ENCODE results near the gene RNF17.

The RNF17 gene

DNA sequence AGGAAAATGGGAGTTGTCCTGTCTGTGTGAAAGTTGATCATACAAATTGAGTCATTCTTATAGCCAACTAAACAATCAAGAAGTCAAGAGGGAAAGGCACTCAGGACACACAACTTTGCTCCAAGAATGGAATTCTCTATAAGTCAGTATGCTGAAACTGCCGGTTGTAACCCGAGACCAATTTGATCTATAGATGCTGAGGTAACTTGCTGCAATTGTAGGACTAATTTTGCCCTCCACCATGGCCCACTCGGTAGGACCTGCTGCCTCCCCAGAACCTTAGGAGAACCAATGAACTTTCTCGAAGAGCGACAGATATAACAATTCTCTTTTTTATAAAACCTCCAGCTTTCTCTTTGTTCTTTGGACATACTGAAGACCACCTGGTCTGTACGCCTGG lies 157.0 kb downstream of the RNF17 start:
- TF ChIP-seq, protein P1, sequence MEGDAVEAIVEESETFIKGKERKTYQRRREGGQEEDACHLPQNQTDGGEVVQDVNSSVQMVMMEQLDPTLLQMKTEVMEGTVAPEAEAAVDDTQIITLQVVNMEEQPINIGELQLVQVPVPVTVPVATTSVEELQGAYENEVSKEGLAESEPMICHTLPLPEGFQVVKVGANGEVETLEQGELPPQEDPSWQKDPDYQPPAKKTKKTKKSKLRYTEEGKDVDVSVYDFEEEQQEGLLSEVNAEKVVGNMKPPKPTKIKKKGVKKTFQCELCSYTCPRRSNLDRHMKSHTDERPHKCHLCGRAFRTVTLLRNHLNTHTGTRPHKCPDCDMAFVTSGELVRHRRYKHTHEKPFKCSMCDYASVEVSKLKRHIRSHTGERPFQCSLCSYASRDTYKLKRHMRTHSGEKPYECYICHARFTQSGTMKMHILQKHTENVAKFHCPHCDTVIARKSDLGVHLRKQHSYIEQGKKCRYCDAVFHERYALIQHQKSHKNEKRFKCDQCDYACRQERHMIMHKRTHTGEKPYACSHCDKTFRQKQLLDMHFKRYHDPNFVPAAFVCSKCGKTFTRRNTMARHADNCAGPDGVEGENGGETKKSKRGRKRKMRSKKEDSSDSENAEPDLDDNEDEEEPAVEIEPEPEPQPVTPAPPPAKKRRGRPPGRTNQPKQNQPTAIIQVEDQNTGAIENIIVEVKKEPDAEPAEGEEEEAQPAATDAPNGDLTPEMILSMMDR (IDR thresholded peaks at IDR 0.05; ENCODE audit: extremely low read depth, missing control alignments), result no peak
- no peak for DNase-seq (ENCODE audit: low spot score)

DNA sequence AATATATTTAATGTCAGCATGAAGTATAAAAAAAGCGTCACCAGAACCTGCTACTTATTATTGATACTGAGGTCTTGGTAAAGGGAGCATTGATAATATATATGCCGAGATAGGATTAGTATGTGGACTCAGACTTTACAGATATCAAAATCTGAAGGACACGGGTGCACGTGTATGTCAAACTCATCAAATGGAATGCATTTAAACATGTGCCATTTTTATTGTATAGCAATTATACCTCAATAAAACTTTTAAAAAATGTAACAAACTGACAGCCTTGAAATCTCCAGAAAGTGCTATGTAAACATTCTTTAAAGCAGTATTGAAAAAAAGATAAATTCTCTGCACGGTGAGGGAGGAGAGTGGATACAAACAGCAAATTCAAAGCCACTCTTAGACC lies 157.9 kb downstream of the RNF17 start:
- DNase-seq (ENCODE audit: low spot score), result no peak
- TF ChIP-seq, protein P1 (IDR thresholded peaks at IDR 0.05; ENCODE audit: extremely low read depth, missing control alignments), result no peak

DNA sequence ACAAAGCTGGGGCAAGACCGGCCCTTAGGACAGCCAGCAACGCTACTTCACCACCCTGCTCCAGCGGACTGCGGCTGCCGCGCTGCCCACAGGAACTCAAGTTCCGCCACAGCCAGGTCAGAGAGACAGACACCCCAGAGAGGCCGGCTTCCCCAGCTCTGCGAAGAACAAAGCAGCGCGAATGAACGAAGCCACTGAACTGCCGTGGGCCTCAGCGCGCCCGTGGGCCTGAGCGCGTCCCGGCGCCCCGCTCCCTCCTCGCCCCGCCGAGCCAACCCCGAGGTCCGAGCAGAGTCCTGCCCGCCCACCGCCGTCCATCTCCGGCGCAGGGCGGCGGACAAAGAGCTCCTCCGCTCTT lies 158.4 kb downstream of the RNF17 start:
- no peak for DNase-seq (ENCODE audit: low spot score)
- TF ChIP-seq, protein P1 (IDR thresholded peaks at IDR 0.05; ENCODE audit: extremely low read depth, missing control alignments), result no peak

DNA sequence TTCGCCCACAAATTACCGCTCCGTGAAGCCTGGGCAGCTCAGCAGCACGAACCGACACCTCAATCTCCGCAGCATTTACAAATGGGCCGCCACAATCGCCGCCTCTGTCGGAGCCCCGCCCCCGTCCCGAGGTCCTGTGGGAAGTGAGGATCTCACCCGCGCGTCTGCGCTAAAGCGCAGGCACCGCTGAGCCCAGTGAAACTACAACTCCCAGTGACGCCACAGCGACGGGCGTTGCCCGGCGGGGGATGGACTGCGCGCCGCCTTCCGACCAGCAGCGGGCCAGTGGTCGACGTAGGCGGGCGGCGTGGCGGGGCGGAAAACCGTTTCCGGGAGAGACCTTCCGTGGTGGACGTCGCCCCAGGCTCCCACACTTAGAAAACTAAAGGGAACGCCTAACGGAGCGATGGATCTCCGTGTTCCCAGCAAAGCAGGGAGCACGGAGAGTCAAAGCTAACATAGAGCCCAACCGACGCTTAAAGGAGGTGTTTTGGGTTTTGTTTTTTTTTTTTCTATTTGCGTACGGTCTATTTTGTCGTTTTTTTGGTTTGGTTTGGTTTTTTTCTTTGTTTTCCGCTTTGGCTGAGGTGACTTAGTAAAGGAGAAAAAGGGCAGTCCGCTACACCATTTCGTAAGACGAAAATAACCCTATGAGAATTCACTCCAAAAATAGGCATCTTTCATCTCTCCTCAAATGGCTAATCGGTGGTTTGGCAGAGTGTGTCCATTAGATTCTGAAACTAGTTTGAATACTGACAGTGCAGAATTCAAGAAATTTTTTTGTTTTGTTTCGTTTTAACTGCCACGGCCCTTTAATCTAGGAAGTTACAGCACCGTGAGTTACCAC lies 159.0 kb downstream of the RNF17 start:
- TF ChIP-seq, protein P1 (IDR thresholded peaks at IDR 0.05; ENCODE audit: extremely low read depth, missing control alignments), result no peak
- peak; percentile 93 for DNase-seq (ENCODE audit: low spot score)

DNA sequence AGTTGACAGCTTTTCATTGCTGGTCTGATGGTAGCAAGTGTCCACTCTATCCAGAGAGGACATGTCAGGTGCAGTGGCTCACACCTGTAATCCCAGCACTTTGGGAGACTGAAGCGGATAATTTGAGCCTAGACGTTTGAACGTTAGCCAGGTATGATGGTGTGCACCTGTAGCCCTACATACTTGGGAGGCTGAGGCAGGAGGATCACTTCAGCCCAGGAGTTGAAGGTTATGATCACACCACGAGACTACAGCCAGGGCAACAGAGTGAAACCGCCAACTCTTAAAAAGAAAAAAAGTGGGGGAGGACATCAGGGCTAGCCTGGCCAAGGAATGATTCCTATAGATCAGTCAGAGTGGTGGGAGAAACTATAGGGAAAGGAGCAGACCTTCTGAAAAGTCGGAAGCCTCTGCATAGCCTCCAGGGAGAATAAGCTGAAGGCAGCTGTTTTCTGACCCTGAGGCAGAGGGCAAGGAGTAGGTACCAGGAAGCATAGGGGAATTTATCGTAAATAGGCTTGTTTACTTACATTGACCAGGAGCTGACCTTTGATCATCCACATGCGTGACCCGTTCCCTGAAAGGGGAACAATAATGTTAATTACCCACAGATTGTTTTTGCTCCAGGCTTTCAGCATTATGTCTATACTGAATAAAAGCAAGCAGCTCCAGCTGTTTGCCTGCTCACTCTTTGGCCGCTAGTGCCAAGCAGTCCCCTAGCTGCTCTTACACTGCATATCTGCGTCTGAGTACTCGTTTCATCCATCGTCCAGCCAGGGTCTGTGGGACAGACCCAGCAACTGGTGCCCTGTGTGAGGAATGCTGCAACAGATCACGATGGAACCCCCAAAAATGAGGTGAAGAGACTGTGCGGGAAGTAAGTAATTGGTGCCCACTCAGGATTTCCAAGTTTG lies 161.6 kb downstream of the RNF17 start:
- DNase-seq (ENCODE audit: low spot score), result no peak
- TF ChIP-seq, protein P1 (IDR thresholded peaks at IDR 0.05; ENCODE audit: extremely low read depth, missing control alignments), result no peak

DNA sequence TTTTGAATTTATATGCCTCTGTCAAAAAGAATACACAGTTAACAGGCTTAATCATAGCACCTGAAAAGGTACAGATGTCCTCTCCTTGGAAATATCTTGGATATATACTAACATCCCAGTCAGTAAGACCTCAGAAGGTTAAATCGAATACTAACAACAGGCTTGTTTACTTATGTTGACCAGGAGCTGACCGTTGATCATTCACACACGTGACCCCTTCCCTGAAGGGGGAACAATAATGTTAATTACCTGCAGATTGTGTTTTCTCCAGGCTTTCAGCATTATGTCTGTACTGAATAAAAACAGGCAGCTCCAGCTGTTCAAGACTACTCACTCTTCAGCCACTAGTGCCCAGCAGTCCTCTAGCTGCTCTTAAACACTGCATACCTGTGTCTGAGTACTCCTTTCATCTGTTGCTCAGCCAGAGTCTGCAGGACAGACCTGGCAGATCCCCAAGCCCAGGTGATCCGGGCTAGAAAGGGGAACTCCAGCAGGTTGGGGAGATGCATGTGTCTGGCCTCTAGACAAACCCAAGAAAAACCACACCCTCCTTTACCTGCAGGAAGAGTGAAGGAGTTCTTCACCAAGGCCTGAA lies 163.9 kb downstream of the RNF17 start:
- TF ChIP-seq, protein P1 (IDR thresholded peaks at IDR 0.05; ENCODE audit: extremely low read depth, missing control alignments), result no peak
- DNase-seq (ENCODE audit: low spot score), result no peak
